CD4-positive, alpha-beta T cell (primary cell): Measurements from ENCODE around the gene AIFM2. TPM values are rescaled to one million over a fixed set of nuclear protein-coding genes. Genes with fewer than 3 reads are reported as not detected.

Experiments used
- ATAC-seq: fragments of 200-7000 bp; cut with Tn5 transposase; one replicate; pipeline ENCODE4 v1.10.0; 2022; ENCODE audit warnings: mild to moderate bottlenecking; ENCODE audit not compliant: poor library complexity
- CTCF ChIA-PET: fragments of 350-600 bp; sonication (Branson Sonifier 250); formaldehyde crosslinking; loops from one replicate; lab custom pipeline; 2021; ENCODE audit warnings: antibody characterized with exemption, inconsistent platforms; lab: Charles Lee
- POLR2A ChIA-PET: fragments of 350-600 bp; sonication (Branson Sonifier 250); formaldehyde crosslinking; loops from one replicate; lab custom pipeline; 2021; ENCODE audit warnings: antibody characterized with exemption, inconsistent platforms; lab: Charles Lee
- DNase-seq, 14 experiments: peaks; one replicate each; pipeline ENCODE4 v3.0.0-alpha.2; 2013 to 2020; ENCODE audit warnings: mixed read lengths in 2 of 14
- H3K27ac ChIP-seq, 2 donors: one replicate each; pipeline versions ENCODE4 v1.5.1 to v1.7.0; 2013; ENCODE audit warnings: low read length in 2 of 2, low read depth in 1 of 2, mild to moderate bottlenecking in 1 of 2
- H3K27me3 ChIP-seq, 2 experiments: 1 replicate in 1 of 2; 2 replicates in 1 of 2; pipeline versions ENCODE4 v1.6.1 to v1.7.0; 2013; ENCODE audit warnings: low read length in 2 of 2, control low read depth in 1 of 2, mild to moderate bottlenecking in 1 of 2, moderate library complexity in 1 of 2; ENCODE audit not compliant: insufficient read depth in 2 of 2, control insufficient read depth in 1 of 2
- H3K36me3 ChIP-seq: one replicate; pipeline ENCODE4 v1.6.1; 2013; ENCODE audit warnings: low read length, control low read depth; ENCODE audit not compliant: insufficient read depth
- H3K4me1 ChIP-seq: one replicate; pipeline ENCODE4 v1.6.1; 2013; ENCODE audit warnings: low read length, control low read depth; ENCODE audit not compliant: insufficient read depth
- H3K4me3 ChIP-seq: one replicate; pipeline ENCODE4 v1.5.1; 2013; ENCODE audit warnings: mild to moderate bottlenecking, low read length, moderate library complexity
- H3K9me3 ChIP-seq, 2 experiments: 1 replicate in 1 of 2; 2 replicates in 1 of 2; pipeline versions ENCODE4 v1.6.1 to v1.7.0; 2013; ENCODE audit warnings: low read length in 2 of 2, mild to moderate bottlenecking in 2 of 2, control low read depth in 1 of 2, moderate library complexity in 1 of 2; ENCODE audit not compliant: control insufficient read depth in 1 of 2, insufficient read depth in 1 of 2
- H3K27ac Mint-ChIP-seq: one replicate; pipeline ENCODE4 v1.8.0; 2020; ENCODE audit warnings: mixed read lengths
- H3K27me3 Mint-ChIP-seq: one replicate; pipeline ENCODE4 v1.8.0; 2021; ENCODE audit warnings: mixed read lengths
- H3K36me3 Mint-ChIP-seq: one replicate; pipeline ENCODE4 v1.8.0; 2021; ENCODE audit warnings: low read depth, mixed read lengths
- H3K4me1 Mint-ChIP-seq: one replicate; pipeline ENCODE4 v1.8.0; 2021; ENCODE audit warnings: low read depth, mixed read lengths
- H3K4me3 Mint-ChIP-seq: one replicate; pipeline ENCODE4 v1.8.0; 2020; ENCODE audit warnings: mild to moderate bottlenecking, mixed read lengths
- H3K9me3 Mint-ChIP-seq: one replicate; pipeline ENCODE4 v1.8.0; 2020; ENCODE audit warnings: mixed read lengths
- CTCF ChIP-seq: fragments of 200-600 bp; IDR thresholded peaks from one replicate; pipeline ENCODE4 v1.8.0; 2022; ENCODE audit warnings: antibody characterized with exemption, mild to moderate bottlenecking
- intact Hi-C, 2 experiments: fragments of 100-400 bp; cut with DNase I in 1 of 2; cut with micrococcal nuclease in 1 of 2; formaldehyde crosslinking; loops; one replicate each; pipeline versions ENCODE4 v1.15.1 to v1.9.0; 2023 to 2025; cut with DNase I, micrococcal nuclease
- total RNA-seq, 174 experiments: library from RNA in 2 of 174; stranded (reverse) in 2 of 174; gene quantifications; one replicate each; pipeline ENCODE4 v1.2.3 and lab custom pipeline; 2021 to 2026

The AIFM2 gene
- total RNA-seq, 2 experiments from 2014 or later, result 2.3 to 2.5 TPM

GRCh38 chr10:70166394-70166793, 33.8 kb upstream of the AIFM2 start:
- Histone ChIP-seq H3K9me3 (no peaks in the 10 kb centered on the region), H3K36me3 (peaks cover 46% of the 10 kb centered on the region), H3K27me3 (no peaks in the 10 kb centered on the region), H3K27ac (no peak overlapping the region), H3K4me3 (no peak overlapping the region), H3K4me1 (peaks cover 65% of the 10 kb centered on the region)
- ATAC-seq, result no peak
- no peak overlapping the region for H3K27ac Mint-ChIP-seq
- no peak for TF ChIP-seq CTCF
- no peaks in the 10 kb centered on the region for H3K27me3 Mint-ChIP-seq
- H3K9me3 Mint-ChIP-seq, result no peaks in the 10 kb centered on the region
- CTCF ChIA-PET, result interaction anchor here (5.3 kb wide), 1 partner anchor 20 kb away, joined by 64 read pairs; the partner anchor contains the start of gene TYSND1
- intact Hi-C loops, result loop anchor here in 1 of 2 experiments (2.0 kb wide), 1 partner anchor 14 kb away; no protein-coding TSS in a partner anchor
- H3K36me3 Mint-ChIP-seq, result peaks cover 74% of the 10 kb centered on the region
- POLR2A ChIA-PET, result interaction anchor here (5.7 kb wide), 1 partner anchor 20 kb away, joined by 138 read pairs; the partner anchor contains the start of gene TYSND1
- DNase-seq, result no peak
- H3K4me3 Mint-ChIP-seq, result peak overlapping the region; percentile 21
- peaks cover 83% of the 10 kb centered on the region for H3K4me1 Mint-ChIP-seq

GRCh38 chr10:70164163-70164562, 31.5 kb upstream of the AIFM2 start:
- H3K9me3 Mint-ChIP-seq, result no peaks in the 10 kb centered on the region
- no peaks in the 10 kb centered on the region for H3K27me3 Mint-ChIP-seq
- H3K27ac Mint-ChIP-seq, result peak overlapping the region; percentile 80
- DNase-seq (peak in 1 of 14 experiments; percentile 56), ATAC-seq (peak; percentile 30)
- H3K27ac ChIP-seq, result peak overlapping the region in 1 of 2 donors; percentile 49
- no peak for TF ChIP-seq CTCF
- H3K4me1 Mint-ChIP-seq, result peaks cover 92% of the 10 kb centered on the region
- H3K36me3 Mint-ChIP-seq, result peaks cover 81% of the 10 kb centered on the region
- ChIA-PET CTCF (no interaction called here), POLR2A (no interaction called here)
- H3K4me3 ChIP-seq, result no peak overlapping the region
- H3K27me3 ChIP-seq, result no peaks in the 10 kb centered on the region
- H3K9me3 ChIP-seq, result no peaks in the 10 kb centered on the region
- peaks cover 54% of the 10 kb centered on the region for H3K4me1 ChIP-seq
- intact Hi-C loops, result no loop called here
- peak overlapping the region; percentile 18 for H3K4me3 Mint-ChIP-seq
- H3K36me3 ChIP-seq, result peaks cover 67% of the 10 kb centered on the region

GRCh38 chr10:70163448-70163847, 30.8 kb upstream of the AIFM2 start:
- no peaks in the 10 kb centered on the region for H3K27me3 Mint-ChIP-seq
- Histone ChIP-seq H3K27ac (peak overlapping the region in 1 of 2 donors; percentile 49), H3K27me3 (no peaks in the 10 kb centered on the region), H3K4me1 (peaks cover 50% of the 10 kb centered on the region), H3K9me3 (no peaks in the 10 kb centered on the region), H3K36me3 (peaks cover 73% of the 10 kb centered on the region), H3K4me3 (peak overlapping the region; percentile 4)
- intact Hi-C loops, result no loop called here
- H3K9me3 Mint-ChIP-seq, result no peaks in the 10 kb centered on the region
- CTCF ChIA-PET, result interaction anchor here (0.8 kb wide), 1 partner anchor 18 kb away, joined by 6 read pairs; no protein-coding TSS in a partner anchor
- ATAC-seq (no peak), DNase-seq (no peak)
- peak overlapping the region; percentile 80 for H3K27ac Mint-ChIP-seq
- POLR2A ChIA-PET, result interaction anchor here (0.8 to 1.4 kb wide), 3 partner anchors 17 to 71 kb away, joined by 3 to 23 read pairs (median 3); partner anchors contain the start of gene TYSND1
- TF ChIP-seq CTCF, result no peak
- peaks cover 82% of the 10 kb centered on the region for H3K36me3 Mint-ChIP-seq
- peaks cover 85% of the 10 kb centered on the region for H3K4me1 Mint-ChIP-seq
- peak overlapping the region; percentile 18 for H3K4me3 Mint-ChIP-seq
